ENCODE results near the gene CD99.
"Not testable (repeated sequence)": the region's sequence is repeated elsewhere in the genome, so short reads cannot be mapped to it uniquely, and the experiment has no call there.

- not testable (repeated sequence) for TF ChIP-seq CTCF (conservative IDR thresholded peaks at IDR 0.05 in 1 of 2, IDR thresholded peaks at IDR 0.05 in 1 of 2; ENCODE audit: low read depth in 1 of 2, low read length in 2 of 2); EZH2 (IDR thresholded peaks at IDR 0.05; ENCODE audit: low read length, missing control alignments)
These were observed 64.1 kb downstream of the CD99 start for GRCh38 chrX:2755163-2755715.

Measured in fibroblast of lung (primary cell).